GM18502 (cell line): ENCODE data around the gene ANP32A.

Experiments
- ATAC-seq: cut with Tn5 transposase; IDR thresholded peaks from one replicate; pipeline ENCODE4 v1.9.1; 2021; ENCODE audit warnings: mild to moderate bottlenecking; ENCODE audit not compliant: unreplicated experiment, poor library complexity

Gene ANP32A

GRCh38 chr15:68784206-68784605 lies 36.5 kb downstream of the ANP32A start:
- no peak for ATAC-seq

DNA sequence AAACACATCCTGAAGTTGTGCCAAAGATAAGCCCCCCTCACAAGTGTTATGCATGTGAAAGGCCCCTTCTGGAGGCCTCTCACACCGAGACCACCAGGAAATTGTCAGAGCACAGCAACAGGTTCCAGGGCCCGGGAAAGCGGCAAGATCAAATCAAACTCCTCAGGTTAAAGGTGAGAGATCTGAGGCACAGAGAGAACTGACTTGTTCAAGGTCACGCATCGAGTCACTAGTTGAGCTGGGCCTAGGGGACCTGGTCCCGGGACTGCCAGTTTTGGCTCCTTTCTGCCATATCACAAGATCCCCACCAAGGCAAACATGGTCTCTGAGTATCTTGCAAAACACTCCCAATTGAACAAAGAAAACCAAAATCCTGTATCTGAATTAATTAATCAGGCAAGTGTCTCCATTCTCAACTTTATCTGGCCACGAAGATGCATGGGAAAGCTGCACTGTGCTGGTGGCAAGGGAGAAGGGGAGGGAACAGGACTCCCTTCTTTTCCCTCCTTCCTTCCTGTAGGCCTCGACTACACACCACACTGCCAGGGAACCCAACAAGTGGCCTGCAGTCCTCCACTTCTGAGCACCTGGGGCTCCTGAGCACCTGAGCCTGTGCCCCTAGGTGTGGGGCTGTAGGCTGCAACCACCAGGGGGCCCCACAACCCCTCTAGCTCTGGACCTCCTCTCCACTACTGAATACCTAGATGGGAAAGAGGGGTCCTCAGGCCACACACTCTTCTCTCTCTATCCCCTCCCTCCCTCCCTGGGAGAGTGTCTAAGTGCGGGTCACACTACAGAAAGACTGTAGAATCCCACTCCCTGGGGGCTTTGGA lies 37.3 kb downstream of the ANP32A start:
- no peak for ATAC-seq

DNA sequence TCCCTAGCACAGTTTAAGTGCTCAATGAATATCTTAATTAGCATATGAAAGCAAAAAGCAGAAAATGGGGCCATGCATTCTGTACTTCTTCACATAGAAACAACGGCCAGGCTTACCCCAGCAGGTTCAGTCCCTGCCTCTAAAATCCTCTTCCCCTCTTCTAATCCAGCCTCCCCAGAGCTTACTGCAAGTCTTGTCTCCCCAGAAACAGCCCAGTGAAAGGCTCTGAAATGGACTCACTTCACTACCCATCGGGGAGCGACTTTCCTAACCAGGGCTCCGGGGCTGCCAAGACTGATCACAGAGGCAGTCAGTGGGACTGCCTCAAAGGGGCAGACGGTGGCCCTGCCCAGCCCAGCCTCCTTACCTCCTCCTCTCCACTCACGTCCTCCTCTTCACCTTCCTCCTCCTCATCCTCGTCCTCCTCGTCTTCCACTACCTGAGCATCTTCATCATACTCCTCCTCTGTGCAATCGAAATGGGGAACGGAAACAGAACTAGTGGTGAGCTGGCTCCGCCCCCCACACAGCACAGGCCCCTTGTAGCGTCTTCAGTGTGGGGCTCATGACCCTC lies 38.0 kb downstream of the ANP32A start:
- ATAC-seq, result no peak

- ATAC-seq, result no peak
Measured at GRCh38 chr15:68781766-68782588, 38.7 kb downstream of the ANP32A start.

- ATAC-seq, result no peak
Measured at GRCh38 chr15:68781217-68781616, 39.5 kb downstream of the ANP32A start.

DNA sequence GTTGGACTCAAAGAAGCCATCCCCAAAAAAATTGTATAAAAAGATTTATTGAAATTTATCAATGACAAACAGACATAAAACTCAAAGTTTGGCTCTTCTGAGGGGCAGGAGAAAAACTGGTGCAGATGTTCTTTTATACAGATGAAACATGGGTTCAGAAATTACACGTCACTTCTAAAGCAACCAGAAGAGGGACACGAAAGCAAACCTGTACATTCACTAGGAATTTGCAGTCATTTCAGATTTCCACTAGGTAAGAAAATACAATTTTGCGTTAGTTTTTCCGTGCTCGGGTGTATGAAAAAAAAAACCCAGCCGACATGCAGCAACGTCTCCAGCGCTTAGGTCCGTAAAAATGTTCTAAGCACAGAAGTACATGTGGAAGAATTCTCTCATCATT lies 41.8 kb downstream of the ANP32A start:
- ATAC-seq, result no peak

DNA sequence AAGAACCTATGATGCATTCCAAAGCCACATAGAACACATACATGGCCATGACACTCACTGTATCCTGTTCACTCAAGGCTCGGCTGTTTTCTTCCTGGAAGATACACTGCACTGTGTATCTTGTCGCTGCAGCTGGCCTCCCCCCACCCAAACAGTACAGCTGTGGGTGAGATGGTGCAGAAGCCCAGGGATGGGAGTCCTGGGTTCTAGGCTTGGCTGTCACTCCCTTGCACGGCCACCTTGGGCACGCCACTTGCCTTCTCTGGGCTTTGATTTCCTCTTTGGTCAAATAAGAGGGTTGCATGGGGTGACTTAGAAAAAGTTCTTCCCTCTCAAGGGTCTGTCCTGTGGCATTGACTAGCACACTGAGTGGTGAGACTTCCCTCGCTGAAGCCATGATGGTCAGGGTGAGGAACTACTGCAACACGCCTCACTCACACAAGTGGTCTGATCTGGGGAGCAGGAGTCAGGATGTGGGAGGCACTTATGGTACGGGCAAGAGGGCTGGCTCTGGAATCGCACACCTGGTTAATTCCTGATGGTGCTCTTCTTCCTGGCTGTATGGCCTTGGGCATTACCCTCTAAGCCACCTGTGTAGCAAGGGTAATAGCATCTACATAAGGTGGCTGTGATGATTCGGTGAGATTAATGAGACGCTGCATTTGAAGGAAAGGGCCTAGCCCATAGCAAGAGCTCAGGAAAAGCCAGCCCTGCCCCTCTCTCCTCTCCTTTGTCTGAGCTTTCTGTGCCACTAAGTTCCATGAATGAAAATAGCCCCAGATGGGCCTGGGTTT lies 44.0 kb downstream of the ANP32A start:
- ATAC-seq, result no peak

DNA sequence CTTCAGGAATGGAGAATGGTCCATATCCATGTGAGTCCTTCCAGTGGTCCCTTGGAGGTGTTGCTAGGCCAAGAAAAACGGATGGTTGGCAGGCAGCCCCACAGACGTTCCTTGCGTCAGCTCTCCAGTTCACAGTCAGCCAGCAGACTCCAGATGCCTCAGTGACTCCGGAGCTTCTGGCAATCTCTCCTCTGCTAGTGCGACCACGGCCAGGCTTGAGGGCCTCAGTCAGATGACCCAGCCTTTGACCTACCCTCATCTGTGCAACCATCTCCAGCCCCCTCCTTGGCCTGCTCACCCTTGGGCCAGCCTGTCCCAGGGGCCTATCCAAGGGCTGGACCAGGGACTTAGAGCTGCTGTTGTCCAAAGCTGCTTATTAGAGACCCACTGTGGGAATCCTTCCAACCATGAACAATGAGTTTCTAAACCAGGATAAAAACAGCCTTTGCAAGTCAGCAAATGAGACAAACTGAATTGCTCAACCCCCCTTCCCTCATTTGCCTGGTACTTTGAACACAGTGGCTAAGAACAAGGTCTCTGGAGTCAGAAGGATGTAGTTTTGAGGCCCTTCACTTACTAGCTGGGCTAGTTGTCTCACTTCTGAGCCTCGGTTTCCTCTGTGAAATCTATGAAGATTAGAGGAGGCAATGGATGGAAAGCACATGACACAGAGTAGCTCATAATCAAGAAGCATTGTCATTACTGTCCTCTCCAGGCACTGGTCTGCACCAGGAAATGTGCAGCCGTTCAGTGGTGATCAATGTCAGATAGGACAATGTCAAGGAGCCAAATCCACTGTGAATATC lies 44.8 kb downstream of the ANP32A start:
- no peak for ATAC-seq

DNA sequence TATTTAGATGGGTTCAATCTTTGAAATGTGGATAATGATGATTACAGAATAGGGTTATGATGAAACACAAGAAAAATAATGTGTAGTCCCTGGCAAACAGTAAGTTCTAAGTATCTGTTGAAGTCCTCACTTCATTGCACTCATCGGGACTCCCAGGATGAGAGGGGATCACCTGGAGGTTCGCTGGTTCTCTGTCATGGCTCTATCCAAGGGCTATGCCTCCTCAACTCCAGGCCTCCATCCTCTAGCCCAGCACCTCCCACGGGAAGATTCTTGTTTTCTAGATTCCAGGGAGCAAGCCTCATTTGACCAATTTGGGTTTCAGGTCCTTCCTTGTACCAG lies 45.5 kb downstream of the ANP32A start:
- ATAC-seq, result no peak

- no peak for ATAC-seq
Measured at GRCh38 chr15:68774521-68775235, 46.0 kb downstream of the ANP32A start.

DNA sequence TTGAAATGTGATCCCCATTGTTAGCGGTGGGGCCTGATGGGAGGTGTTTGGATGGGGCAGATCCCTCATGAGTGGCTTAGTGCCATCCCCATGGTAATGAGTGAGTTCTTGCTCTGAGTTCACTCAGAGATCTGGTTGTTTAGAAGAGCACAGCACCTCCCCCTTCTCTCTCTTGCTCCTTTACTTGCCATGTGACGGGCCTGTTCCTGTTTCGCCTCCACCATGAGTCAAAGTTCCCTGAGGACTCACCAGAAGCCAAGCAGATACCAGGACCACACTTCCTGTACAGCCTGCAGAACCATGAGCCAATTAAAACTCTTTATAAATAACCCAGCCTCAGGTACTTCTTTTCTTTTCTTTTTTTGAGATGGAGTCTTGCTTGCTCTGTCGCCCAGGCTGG lies 46.6 kb downstream of the ANP32A start:
- no peak for ATAC-seq

DNA sequence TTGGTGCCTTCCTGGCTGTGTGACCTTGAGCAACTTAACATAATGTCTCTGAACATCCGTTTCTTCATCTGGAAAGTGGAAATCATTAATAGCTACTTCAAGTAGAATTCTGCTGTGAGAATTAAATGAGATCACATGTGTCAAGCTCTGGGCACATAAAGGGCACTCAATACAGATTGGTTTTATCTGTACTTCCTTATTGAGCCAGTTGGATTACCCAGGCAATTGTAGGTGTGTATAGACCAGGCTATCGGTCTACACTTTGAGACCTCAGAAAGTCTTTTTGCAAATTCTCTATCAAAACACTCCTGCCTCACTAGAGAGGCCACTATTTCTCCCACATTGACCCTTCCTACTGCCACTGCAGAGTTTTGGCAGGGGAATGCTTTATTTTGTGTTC lies 47.7 kb downstream of the ANP32A start:
- no peak for ATAC-seq

- ATAC-seq, result no peak
Measured at GRCh38 chr15:68770216-68770615, 50.5 kb downstream of the ANP32A start.

- no peak for ATAC-seq
Measured at GRCh38 chr15:68769702-68770101, 51.0 kb downstream of the ANP32A start.

DNA sequence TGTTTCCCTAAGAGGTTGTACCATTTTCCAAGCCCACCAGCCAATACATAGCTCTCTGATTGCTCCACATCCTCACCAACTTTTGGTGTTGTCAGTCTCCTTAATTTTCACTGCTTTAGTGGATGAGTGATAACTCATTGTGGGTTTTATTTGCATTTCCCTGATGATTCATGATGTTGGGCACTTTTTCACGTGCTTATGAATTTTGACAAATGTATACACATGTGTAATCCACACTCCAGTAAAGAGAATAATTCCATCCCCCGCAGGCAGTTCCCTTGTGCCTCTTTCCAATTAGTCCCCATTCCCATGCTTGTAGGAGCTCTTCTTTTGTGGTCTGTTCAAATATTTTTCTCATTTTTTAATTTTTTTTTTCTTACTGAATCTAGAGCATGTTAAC lies 52.4 kb downstream of the ANP32A start:
- ATAC-seq, result no peak

- no peak for ATAC-seq
Measured at GRCh38 chr15:68767833-68768232, 52.9 kb downstream of the ANP32A start.

- ATAC-seq, result no peak
Measured at GRCh38 chr15:68765602-68766368, 54.9 kb downstream of the ANP32A start.

GRCh38 chr15:68764090-68764489 lies 56.6 kb downstream of the ANP32A start:
- no peak for ATAC-seq
